Mammary epithelial cell (primary cell): ENCODE data around the gene TSC2.

Source experiments
- EZH2 ChIP-seq: IDR thresholded peaks from 2 replicates; pipeline ENCODE4 v1.6.1; 2012; ENCODE audit warnings: low read length, inconsistent platforms, borderline replicate concordance
- TF ChIP-seq, protein P1 (sequence below), 2 donors: IDR thresholded peaks in 1 of 2; conservative IDR thresholded peaks in 1 of 2; 2 replicates each; pipeline ENCODE4 v1.5.1; 2011 to 2012; ENCODE audit warnings: inconsistent platforms in 2 of 2, low read length in 2 of 2, mild to moderate bottlenecking in 2 of 2, control low read depth in 1 of 2, low read depth in 1 of 2; ENCODE audit not compliant: insufficient read depth in 1 of 2; ENCODE audit errors: extremely low read depth in 1 of 2

DNA sequence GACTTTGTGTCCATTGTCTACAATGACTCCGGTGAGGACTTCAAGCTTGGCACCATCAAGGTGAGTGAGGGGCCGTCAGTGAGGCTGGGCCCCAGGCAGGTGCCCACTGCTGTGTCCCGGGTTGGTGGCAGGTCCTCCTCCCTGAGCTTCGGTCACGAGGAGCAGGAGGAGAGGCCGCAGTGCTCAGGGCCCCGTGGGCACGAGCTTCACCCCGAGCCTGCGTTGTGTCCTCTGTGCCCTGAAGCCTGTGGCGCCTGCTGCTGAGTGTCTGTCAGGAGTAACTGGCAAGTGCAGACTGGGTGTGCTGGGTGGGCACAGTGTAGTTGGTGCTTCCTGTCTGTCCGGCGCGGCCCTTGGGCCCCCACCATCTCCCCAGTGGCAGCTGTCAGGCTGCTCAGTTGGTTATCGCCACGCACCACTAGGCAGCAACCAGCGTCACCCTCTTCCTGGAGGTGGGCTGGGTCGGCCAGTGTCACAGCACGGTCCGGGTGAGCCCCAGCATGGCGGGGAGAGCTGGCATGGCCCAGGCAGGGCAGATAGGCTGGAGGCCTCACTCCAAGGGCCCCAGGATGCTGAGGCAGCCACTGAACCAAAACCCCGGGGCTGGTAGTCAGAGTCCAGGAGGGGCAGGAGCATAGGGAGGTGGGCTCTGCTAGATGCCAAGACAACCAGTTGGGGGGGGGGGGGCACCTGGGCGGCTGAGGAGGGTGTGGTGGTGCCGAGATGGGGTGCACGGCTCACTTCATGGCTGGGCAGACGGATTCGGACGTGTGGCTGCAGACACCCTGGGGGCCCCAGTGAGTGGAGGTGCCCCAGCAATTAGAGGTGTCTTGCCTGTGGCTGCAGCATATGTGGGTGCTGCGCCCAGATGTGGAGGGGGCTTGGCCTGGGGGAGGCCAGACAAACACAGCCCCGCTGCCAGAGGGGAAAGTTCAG, 39.3 kb downstream of the TSC2 start:
- TF ChIP-seq, protein P1, sequence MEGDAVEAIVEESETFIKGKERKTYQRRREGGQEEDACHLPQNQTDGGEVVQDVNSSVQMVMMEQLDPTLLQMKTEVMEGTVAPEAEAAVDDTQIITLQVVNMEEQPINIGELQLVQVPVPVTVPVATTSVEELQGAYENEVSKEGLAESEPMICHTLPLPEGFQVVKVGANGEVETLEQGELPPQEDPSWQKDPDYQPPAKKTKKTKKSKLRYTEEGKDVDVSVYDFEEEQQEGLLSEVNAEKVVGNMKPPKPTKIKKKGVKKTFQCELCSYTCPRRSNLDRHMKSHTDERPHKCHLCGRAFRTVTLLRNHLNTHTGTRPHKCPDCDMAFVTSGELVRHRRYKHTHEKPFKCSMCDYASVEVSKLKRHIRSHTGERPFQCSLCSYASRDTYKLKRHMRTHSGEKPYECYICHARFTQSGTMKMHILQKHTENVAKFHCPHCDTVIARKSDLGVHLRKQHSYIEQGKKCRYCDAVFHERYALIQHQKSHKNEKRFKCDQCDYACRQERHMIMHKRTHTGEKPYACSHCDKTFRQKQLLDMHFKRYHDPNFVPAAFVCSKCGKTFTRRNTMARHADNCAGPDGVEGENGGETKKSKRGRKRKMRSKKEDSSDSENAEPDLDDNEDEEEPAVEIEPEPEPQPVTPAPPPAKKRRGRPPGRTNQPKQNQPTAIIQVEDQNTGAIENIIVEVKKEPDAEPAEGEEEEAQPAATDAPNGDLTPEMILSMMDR (conservative IDR thresholded peaks at IDR 0.05 in 1 of 2, IDR thresholded peaks at IDR 0.05 in 1 of 2; ENCODE audit: extremely low read depth in 1 of 2, insufficient read depth in 1 of 2, low read depth in 1 of 2, low read length in 2 of 2), result no peak
- no peak for TF ChIP-seq EZH2
